DND-41 (cell line): ENCODE data around the gene SDHA.

Experiments used
- ATAC-seq: fragments of 200-7000 bp; cut with Tn5 transposase; 3 replicates; pipeline ENCODE4 v1.9.1; 2021; ENCODE audit warnings: low read depth; ENCODE audit not compliant: insufficient read depth
- DNase-seq: peaks from one replicate; pipeline ENCODE4 v3.0.0-alpha.2; 2020
- H2AFZ ChIP-seq: 2 replicates; pipeline ENCODE4 v1.6.0; 2012; ENCODE audit warnings: low read depth, low read length
- H3K27ac ChIP-seq: 2 replicates; pipeline ENCODE4 v1.5.1; 2012; ENCODE audit warnings: low read length, inconsistent platforms
- H3K27me3 ChIP-seq: fragments of 200-600 bp; sonication (generic); 2 replicates; pipeline ENCODE4 v1.6.0; 2012; ENCODE audit warnings: low read length, mild to moderate bottlenecking, inconsistent platforms; ENCODE audit not compliant: insufficient read depth, poor library complexity
- H3K36me3 ChIP-seq: 2 replicates; pipeline ENCODE4 v1.5.1; 2012; ENCODE audit warnings: low read length, inconsistent platforms; ENCODE audit not compliant: insufficient read depth
- H3K4me1 ChIP-seq: 2 replicates; pipeline ENCODE4 v1.5.1; 2012; ENCODE audit warnings: mild to moderate bottlenecking, low read length; ENCODE audit not compliant: insufficient read depth
- H3K4me2 ChIP-seq: 2 replicates; pipeline ENCODE4 v1.6.0; 2012; ENCODE audit warnings: mild to moderate bottlenecking, moderate library complexity, low read length, inconsistent platforms; ENCODE audit not compliant: insufficient read depth
- H3K4me3 ChIP-seq, 2 experiments: fragments of 200-600 bp in 1 of 2; shearing (Covaris generic) in 1 of 2; 2 replicates each; pipeline ENCODE4 v1.5.1; 2012 to 2016; ENCODE audit warnings: inconsistent platforms in 2 of 2, low read length in 2 of 2, mild to moderate bottlenecking in 2 of 2, low read depth in 1 of 2, moderate library complexity in 1 of 2
- H3K79me2 ChIP-seq: 2 replicates; pipeline ENCODE4 v1.6.0; 2012; ENCODE audit warnings: low read length, inconsistent platforms; ENCODE audit not compliant: insufficient read depth
- H3K9ac ChIP-seq: 2 replicates; pipeline ENCODE4 v1.6.0; 2012; ENCODE audit warnings: low read depth, mild to moderate bottlenecking, inconsistent platforms, low read length, moderate library complexity
- H3K9me3 ChIP-seq: 2 replicates; pipeline ENCODE4 v1.5.1; 2012; ENCODE audit warnings: low read length, moderate library complexity, mild to moderate bottlenecking, inconsistent platforms; ENCODE audit not compliant: insufficient read depth, severe bottlenecking
- H4K20me1 ChIP-seq: 2 replicates; pipeline ENCODE4 v1.6.0; 2012; ENCODE audit warnings: low read length; ENCODE audit not compliant: insufficient read depth
- CTCF ChIP-seq: IDR thresholded peaks from 2 replicates; pipeline ENCODE4 v1.5.1; 2012; ENCODE audit warnings: borderline replicate concordance, low read length, moderate library complexity, mild to moderate bottlenecking; ENCODE audit not compliant: poor library complexity, severe bottlenecking; ENCODE audit errors: extremely low read depth
- EZH2 ChIP-seq: IDR thresholded peaks from 3 replicates; pipeline ENCODE4 v1.6.1; 2012; ENCODE audit warnings: borderline replicate concordance, low read depth, mild to moderate bottlenecking, moderate library complexity, low read length, inconsistent platforms; ENCODE audit not compliant: severe bottlenecking

The SDHA gene

GRCh38 chr5:190366-191035 is 27.6 kb upstream of the SDHA start:
- Histone ChIP-seq H3K4me1 (peaks cover 9% of the 10 kb centered on the region), H3K79me2 (no peaks in the 10 kb centered on the region), H3K9me3 (no peaks in the 10 kb centered on the region), H3K4me3 (no peak overlapping the region), H4K20me1 (0 out of 2 replicates have a peak, but pooled peaks cover 3% of the 10 kb centered on the region), H2AFZ (no peak overlapping the region), H3K4me2 (no peak overlapping the region), H3K36me3 (no peaks in the 10 kb centered on the region), H3K27me3 (no peaks in the 10 kb centered on the region), H3K9ac (no peak overlapping the region), H3K27ac (no peak overlapping the region)
- TF ChIP-seq EZH2 (no peak), CTCF (no peak)
- DNase-seq: no peak
- no peak for ATAC-seq

DNA sequence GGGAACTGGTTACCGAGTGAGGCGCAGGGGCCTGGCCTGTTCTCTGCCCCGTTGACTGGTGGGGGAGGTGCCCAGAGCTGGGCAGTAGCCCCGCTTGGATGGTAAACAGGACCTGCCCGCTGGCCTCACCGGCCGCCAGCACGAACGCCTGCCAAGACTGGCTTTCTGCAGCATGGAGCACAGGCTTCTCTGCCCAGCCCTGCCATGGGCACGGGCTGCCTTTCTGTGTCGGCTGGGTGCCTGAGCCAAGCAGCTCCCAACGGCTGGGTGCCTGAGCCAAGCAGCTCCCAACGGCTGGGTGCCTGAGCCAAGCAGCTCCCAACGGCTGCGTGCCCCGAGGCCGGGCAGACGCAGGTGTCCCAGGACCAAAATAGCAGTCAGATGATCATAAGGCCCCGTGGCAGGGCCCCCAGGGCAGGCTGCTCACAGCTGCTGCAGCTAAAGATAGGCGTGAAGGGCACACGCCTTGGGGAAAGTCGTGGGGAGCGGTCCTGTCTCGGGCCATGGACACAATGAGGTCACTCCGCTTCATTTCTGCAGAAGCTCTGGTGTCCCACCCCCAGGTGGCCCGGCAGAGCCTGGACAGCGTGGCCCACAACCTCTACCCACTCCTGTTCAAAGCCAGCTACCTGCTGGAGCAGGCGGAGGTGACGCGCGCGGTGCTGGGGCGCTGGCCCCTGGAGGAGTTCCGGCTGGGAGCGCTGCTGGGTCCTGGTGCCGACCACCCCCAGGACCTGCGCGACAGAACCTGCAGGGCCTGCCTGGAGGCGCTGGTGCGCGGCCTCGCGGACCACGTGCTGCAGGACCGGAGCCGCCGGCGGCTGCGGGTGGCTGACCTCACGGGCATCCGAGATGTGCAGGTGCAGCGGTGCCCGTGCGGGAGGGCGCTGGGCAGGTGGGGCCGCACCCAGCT is 26.8 kb upstream of the SDHA start, which contains the start of gene LRRC14B:
Gene LRRC14B (plus strand): TSS at position 460 of the 913 bp plus-strand sequence. CDS start 44 bp downstream, at position 504.
- Histone ChIP-seq H3K4me1 (peaks cover 9% of the 10 kb centered on the region), H3K4me2 (no peak within 1 kb of the TSS), H2AFZ (no peak within 1 kb of the TSS), H3K27me3 (no peaks in the 10 kb centered on the region), H3K9me3 (no peaks in the 10 kb centered on the region), H3K27ac (no peak within 1 kb of the TSS), H4K20me1 (0 out of 2 replicates have a peak, but pooled peaks cover 3% of the 10 kb centered on the region), H3K79me2 (no peaks in the 10 kb centered on the region), H3K36me3 (no peaks in the 10 kb centered on the region), H3K4me3 (no peak within 1 kb of the TSS), H3K9ac (no peak within 1 kb of the TSS)
- ATAC-seq (no peak), DNase-seq (no peak)
- no peak for TF ChIP-seq EZH2
- TF ChIP-seq CTCF: no peak

- H3K4me1 ChIP-seq: peaks cover 9% of the 10 kb centered on the region
- no peaks in the 10 kb centered on the region for H3K27me3 ChIP-seq
- no peak for TF ChIP-seq EZH2
- H3K27ac ChIP-seq: no peak overlapping the region
- H3K36me3 ChIP-seq: no peaks in the 10 kb centered on the region
- H3K9ac ChIP-seq: no peak overlapping the region
- H3K4me2 ChIP-seq: no peak overlapping the region
- no peaks in the 10 kb centered on the region for H3K9me3 ChIP-seq
- H2AFZ ChIP-seq: no peak overlapping the region
- 0 out of 2 replicates have a peak, but pooled peaks cover under 1% of the 10 kb centered on the region for H4K20me1 ChIP-seq
- ATAC-seq: no peak
- H3K79me2 ChIP-seq: no peaks in the 10 kb centered on the region
- DNase-seq: no peak
- H3K4me3 ChIP-seq: no peak overlapping the region
Measured at GRCh38 chr5:191949-192690, 26.0 kb upstream of the SDHA start.
